GM12878 (cell line): ENCODE results near the gene RHOG. TPM values are rescaled to one million over a fixed set of nuclear protein-coding genes. Genes with fewer than 3 reads are reported as not detected.

Source experiments
- ATAC-seq: fragments of 200-7000 bp; cut with Tn5 transposase; 3 replicates; pipeline ENCODE4 v1.9.1; 2020; ENCODE audit warnings: mild to moderate bottlenecking, moderate library complexity
- BruUV-seq: library from RNA; stranded (reverse); fragments of 400-500 nt; replicated peaks from 2 replicates; lab custom pipeline; 2021; lab: Mats Ljungman, UMichigan
- CTCF ChIA-PET: fragments of 300-600 bp; sonication (Branson Sonifier 250); formaldehyde crosslinking; extraction: SDS; loops from one replicate; lab custom pipeline; 2021; ENCODE audit warnings: inconsistent platforms; lab: Yijun Ruan, JAX
- POLR2A ChIA-PET: fragments of 350-600 bp; formaldehyde crosslinking; extraction: SDS; loops from one replicate; lab custom pipeline; 2021; ENCODE audit warnings: inconsistent platforms; lab: Charles Lee
- RAD21 ChIA-PET: fragments of 300-600 bp; sonication (Branson Sonifier 250); formaldehyde crosslinking; loops from one replicate; lab custom pipeline; 2023; ENCODE audit warnings: antibody characterized with exemption; ENCODE audit not compliant: unreplicated experiment; lab: Charles Lee
- SMC1A ChIA-PET: fragments of 300-600 bp; sonication (Branson Sonifier 250); formaldehyde crosslinking; loops from one replicate; lab custom pipeline; 2023; ENCODE audit not compliant: unreplicated experiment, uncharacterized antibody; lab: Charles Lee
- DNase-seq: peaks from one replicate; pipeline ENCODE4 v3.0.0-alpha.2; 2011; ENCODE audit warnings: low read depth, low spot score
- FAIRE-seq: peaks from 3 replicates; lab custom pipeline; 2011; peaks lifted over from hg19 to GRCh38; lab: Jason Lieb, UNC
- H2AFZ ChIP-seq: 2 replicates; pipeline ENCODE4 v1.6.0; 2011; ENCODE audit warnings: low read depth, low read length, control low read depth; ENCODE audit not compliant: control insufficient read depth
- H3K27ac ChIP-seq: 2 replicates; pipeline ENCODE4 v1.5.1; 2011; ENCODE audit warnings: control low read depth; ENCODE audit not compliant: control insufficient read depth, insufficient read depth
- H3K27me3 ChIP-seq, 2 experiments: replicated peaks in 1 of 2; 2 replicates each; pipeline versions ENCODE4 v1.6.0 to v1.6.1; 2011; ENCODE audit warnings: low read length in 1 of 2; ENCODE audit not compliant: control insufficient read depth in 2 of 2, insufficient read depth in 2 of 2
- H3K36me3 ChIP-seq, 2 experiments: 2 replicates each; pipeline ENCODE4 v1.5.1; 2011; ENCODE audit warnings: low read length in 1 of 2; ENCODE audit not compliant: control insufficient read depth in 2 of 2, insufficient read depth in 2 of 2
- H3K4me1 ChIP-seq: 2 replicates; pipeline ENCODE4 v1.6.1; 2011; ENCODE audit warnings: mild to moderate bottlenecking, low read length, moderate library complexity, mixed read lengths; ENCODE audit not compliant: control insufficient read depth, insufficient read depth
- H3K4me2 ChIP-seq: 2 replicates; pipeline ENCODE4 v1.6.0; 2011; ENCODE audit warnings: control low read depth; ENCODE audit not compliant: control insufficient read depth, insufficient read depth
- H3K4me3 ChIP-seq: fragments of 200-600 bp; sonication (generic); 2 replicates; pipeline ENCODE4 v1.5.1; 2016
- H3K79me2 ChIP-seq: 2 replicates; pipeline ENCODE4 v1.6.0; 2011; ENCODE audit warnings: low read length; ENCODE audit not compliant: control insufficient read depth, insufficient read depth
- H3K9ac ChIP-seq: 2 replicates; pipeline ENCODE4 v1.8.0; 2011; ENCODE audit warnings: low read length, control low read depth, mixed read lengths; ENCODE audit not compliant: control insufficient read depth, insufficient read depth
- H3K9me3 ChIP-seq: replicated peaks from 3 replicates; pipeline ENCODE4 v1.5.1; 2011; ENCODE audit warnings: mild to moderate bottlenecking, low read length; ENCODE audit not compliant: control insufficient read depth, insufficient read depth
- H4K20me1 ChIP-seq: 2 replicates; pipeline ENCODE4 v1.6.0; 2011; ENCODE audit not compliant: control insufficient read depth, insufficient read depth
- HDAC2 ChIP-seq: fragments of 200-600 bp; sonication (generic); IDR thresholded peaks from 2 replicates; pipeline ENCODE4 v1.6.1; 2017
- IKZF1 ChIP-seq: fragments of 450-650 bp; conservative IDR thresholded peaks from 2 replicates; pipeline ENCODE4 v1.6.1; 2017; ENCODE audit warnings: antibody characterized with exemption, mild to moderate bottlenecking
- JUND ChIP-seq: IDR thresholded peaks from 2 replicates; pipeline ENCODE4 v1.6.1; 2012; ENCODE audit warnings: low read depth, mild to moderate bottlenecking, low read length, improper control_type of control experiment, moderate library complexity
- SMC3 ChIP-seq: IDR thresholded peaks from 2 replicates; pipeline ENCODE4 v1.6.1; 2011; ENCODE audit warnings: low read length, improper control_type of control experiment, borderline replicate concordance
- WGBS: methylation state at CpG from one replicate; pipeline ENCODE4 v1.1.6; 2016; ENCODE audit warnings: low lambda C conversion rate; ENCODE audit not compliant: insufficient replicate concordance, insufficient coverage; ENCODE audit errors: missing lambda C conversion rate; 5-methylcytosine and 5-hydroxymethylcytosine counted together
- in situ Hi-C: fragments of 300-500 bp; cut with MboI; formaldehyde crosslinking; loops from 9 replicates; pipeline ENCODE4 v1.14.3; 2018; ENCODE audit warnings: mixed read lengths
- intact Hi-C: fragments of 100-400 bp; cut with micrococcal nuclease; formaldehyde crosslinking; loops from one replicate; pipeline ENCODE4 v1.14.2; 2022; ENCODE audit not compliant: unreplicated experiment
- polyA plus RNA-seq, 11 experiments: library from polyadenylated mRNA; depleted of rRNA in 4 of 11; unstranded in 6 of 11; stranded (reverse) in 5 of 11; fragments of >200 nt; fragmentation: Nextera tagmentation in 4 of 11; fragmentation: Illumina TruSeq in 1 of 11; extraction: Ambion mirVana in 4 of 11; extraction: Trizol in 1 of 11; gene quantifications; 1 replicate in 1 of 11; 2 replicates in 10 of 11; pipeline versions ENCODE4 v1.2.1 to v1.2.3, GENCODE V29; 2011 to 2016; ENCODE audit warnings: inconsistent platforms in 2 of 11, missing spikeins in 2 of 11, low read depth in 1 of 11
- total RNA-seq, 4 experiments: library from RNA; depleted of rRNA in 3 of 4; stranded (reverse); fragments of >200 nt in 3 of 4; fragmentation: Illumina TruSeq in 1 of 4; extraction: Trizol in 1 of 4; gene quantifications; 2 replicates each; pipeline versions ENCODE4 v1.2.1 to v1.2.3, GENCODE V29; 2013 to 2021
- TF ChIP-seq, protein P1 (sequence below): fragments of 450-650 bp; formaldehyde crosslinking; IDR thresholded peaks from 2 replicates; pipeline ENCODE4 v1.4.0; 2022; ENCODE audit warnings: mild to moderate bottlenecking, moderate library complexity
- TF ChIP-seq, protein P2 (sequence below): fragments of 450-650 bp; IDR thresholded peaks from 2 replicates; pipeline ENCODE4 v1.6.1; 2017; ENCODE audit warnings: mild to moderate bottlenecking

The RHOG gene
- total and polyA plus RNA-seq, 10 of the 15 experiments (the other 5 are each of a cell fraction or from before 2014, with no cell fraction given) = 16.0 to 172 (median 94.8) TPM

DNA sequence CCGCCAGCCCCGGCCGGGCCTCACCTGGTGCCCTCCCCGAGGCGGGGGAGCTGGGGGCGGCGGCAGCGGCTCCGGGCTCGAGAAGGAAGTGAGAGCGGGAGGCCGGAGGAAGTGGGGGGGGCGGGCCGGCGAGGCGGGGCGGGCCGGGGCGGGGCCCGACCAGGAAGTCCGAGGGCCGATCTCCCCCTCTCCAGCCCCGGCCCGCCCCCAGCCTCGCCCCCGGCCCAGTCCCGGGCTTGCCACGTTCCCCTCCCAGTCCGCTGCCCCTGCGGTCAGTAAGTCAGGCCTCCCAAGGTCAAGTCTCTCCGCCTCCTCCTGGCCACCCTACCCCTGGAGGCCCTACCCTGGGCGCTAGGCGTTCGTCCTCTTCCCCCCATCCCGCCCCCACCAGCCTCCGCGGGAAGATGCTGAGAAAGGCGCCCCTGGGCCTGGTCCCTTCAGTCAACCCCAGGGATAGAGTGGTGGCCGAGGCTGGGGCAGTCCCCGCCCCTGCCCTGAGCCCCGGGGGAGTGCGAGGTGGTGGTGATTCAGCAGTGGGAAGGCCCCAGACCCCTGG is at the start of gene RHOG (continued):
- TF ChIP-seq, protein P1, sequence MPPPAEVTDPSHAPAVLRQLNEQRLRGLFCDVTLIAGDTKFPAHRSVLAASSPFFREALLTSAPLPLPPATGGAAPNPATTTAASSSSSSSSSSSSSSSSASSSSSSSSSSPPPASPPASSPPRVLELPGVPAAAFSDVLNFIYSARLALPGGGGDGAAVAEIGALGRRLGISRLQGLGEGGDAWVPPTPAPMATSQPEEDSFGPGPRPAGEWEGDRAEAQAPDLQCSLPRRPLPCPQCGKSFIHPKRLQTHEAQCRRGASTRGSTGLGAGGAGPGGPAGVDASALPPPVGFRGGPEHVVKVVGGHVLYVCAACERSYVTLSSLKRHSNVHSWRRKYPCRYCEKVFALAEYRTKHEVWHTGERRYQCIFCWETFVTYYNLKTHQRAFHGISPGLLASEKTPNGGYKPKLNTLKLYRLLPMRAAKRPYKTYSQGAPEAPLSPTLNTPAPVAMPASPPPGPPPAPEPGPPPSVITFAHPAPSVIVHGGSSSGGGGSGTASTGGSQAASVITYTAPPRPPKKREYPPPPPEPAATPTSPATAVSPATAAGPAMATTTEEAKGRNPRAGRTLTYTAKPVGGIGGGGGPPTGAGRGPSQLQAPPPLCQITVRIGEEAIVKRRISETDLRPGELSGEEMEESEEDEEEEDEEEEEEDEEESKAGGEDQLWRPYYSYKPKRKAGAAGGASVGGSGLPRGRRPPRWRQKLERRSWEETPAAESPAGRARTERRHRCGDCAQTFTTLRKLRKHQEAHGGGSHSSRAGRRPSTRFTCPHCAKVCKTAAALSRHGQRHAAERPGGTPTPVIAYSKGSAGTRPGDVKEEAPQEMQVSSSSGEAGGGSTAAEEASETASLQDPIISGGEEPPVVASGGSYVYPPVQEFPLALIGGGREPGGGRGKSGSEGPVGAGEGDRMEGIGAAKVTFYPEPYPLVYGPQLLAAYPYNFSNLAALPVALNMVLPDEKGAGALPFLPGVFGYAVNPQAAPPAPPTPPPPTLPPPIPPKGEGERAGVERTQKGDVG = no peak
- TF ChIP-seq, all 136 proteins: peak for 15

DNA sequence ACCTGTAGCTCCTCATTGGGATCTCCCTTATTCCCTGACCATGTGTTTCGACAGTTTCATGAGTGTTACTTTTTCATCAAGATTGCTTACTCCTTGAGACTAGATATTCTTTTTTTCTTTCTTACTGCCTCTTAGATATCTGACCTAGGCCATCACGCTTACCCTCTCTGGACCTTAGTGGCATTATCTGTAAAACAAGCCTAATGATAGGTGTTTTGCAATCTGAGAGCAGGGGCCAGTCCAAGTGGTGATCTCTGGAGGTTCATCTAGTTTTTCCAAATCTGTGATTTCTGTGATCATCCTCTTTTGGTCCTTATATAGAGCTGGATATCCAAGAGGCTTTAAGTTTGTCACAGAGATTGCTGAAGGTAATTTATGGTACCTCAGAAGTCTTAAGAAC is 49.3 kb upstream of the RHOG start:
- no peak for ATAC-seq
- peaks cover 32% of the 10 kb centered on the region for H3K4me1 ChIP-seq

More for the DNA sequence above, 49.3 kb upstream of the RHOG start:
- CTCF ChIA-PET = interaction anchor here (0.9 to 4.1 kb wide), 11 partner anchors 9 to 166 kb away, joined by 3 to 38 read pairs (median 5); partner anchors contain the start of gene STIM1
- Histone ChIP-seq H3K4me2 (no peak overlapping the region), H3K4me3 (no peak overlapping the region), H3K27ac (no peak overlapping the region), H3K36me3 (no peaks in the 10 kb centered on the region; a peak in 2 of 4 replicates), H4K20me1 (no peaks in the 10 kb centered on the region), H2AFZ (no peak overlapping the region), H3K9ac (no peak overlapping the region), H3K79me2 (peaks cover 58% of the 10 kb centered on the region), H3K27me3 (no peaks in the 10 kb centered on the region), H3K9me3 (no peaks in the 10 kb centered on the region)
- RAD21 ChIA-PET = interaction anchor here (0.8 to 4.0 kb wide), 17 partner anchors 10 to 58 kb away, joined by 3 to 40 read pairs (median 5); partner anchors contain the start of genes RHOG and STIM1
- FAIRE-seq = no peak
- no peak for DNase-seq
- WGBS = 100% methylated on average over 2 of the region's 2 CpGs
- POLR2A ChIA-PET = interaction anchor here (0.7 to 2.4 kb wide), 12 partner anchors 8 to 49 kb away, joined by 3 to 24 read pairs (median 8); partner anchors contain the start of genes RHOG and STIM1
- BruUV-seq = no TSS peak
- TF ChIP-seq, protein P2, sequence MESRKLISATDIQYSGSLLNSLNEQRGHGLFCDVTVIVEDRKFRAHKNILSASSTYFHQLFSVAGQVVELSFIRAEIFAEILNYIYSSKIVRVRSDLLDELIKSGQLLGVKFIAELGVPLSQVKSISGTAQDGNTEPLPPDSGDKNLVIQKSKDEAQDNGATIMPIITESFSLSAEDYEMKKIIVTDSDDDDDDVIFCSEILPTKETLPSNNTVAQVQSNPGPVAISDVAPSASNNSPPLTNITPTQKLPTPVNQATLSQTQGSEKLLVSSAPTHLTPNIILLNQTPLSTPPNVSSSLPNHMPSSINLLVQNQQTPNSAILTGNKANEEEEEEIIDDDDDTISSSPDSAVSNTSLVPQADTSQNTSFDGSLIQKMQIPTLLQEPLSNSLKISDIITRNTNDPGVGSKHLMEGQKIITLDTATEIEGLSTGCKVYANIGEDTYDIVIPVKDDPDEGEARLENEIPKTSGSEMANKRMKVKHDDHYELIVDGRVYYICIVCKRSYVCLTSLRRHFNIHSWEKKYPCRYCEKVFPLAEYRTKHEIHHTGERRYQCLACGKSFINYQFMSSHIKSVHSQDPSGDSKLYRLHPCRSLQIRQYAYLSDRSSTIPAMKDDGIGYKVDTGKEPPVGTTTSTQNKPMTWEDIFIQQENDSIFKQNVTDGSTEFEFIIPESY = no peak
- TF ChIP-seq SMC3 (no peak), HDAC2 (no peak), JUND (no peak), IKZF1 (no peak)
- SMC1A ChIA-PET = interaction anchor here (0.6 to 5.5 kb wide), 26 partner anchors 9 to 182 kb away, joined by 3 to 43 read pairs (median 5); partner anchors contain the start of gene STIM1
- in situ Hi-C loops (no loop called here), intact Hi-C loops (no loop called here)
